K562 (cell line): ENCODE measurements around the gene THSD8. TPM values are rescaled to one million over a fixed set of nuclear protein-coding genes. Genes with fewer than 3 reads are reported as not detected.
A peak's percentile ranks its signal among the peaks of the same experiment; 100 is the strongest.

Experiments used
- BACH1 ChIP-seq: fragments of 200-800 bp; sonication (Bioruptor generic); IDR thresholded peaks from 2 replicates; pipeline ENCODE4 v1.6.1; 2016; ENCODE audit warnings: missing genetic modification characterization, missing compliant biosample characterization
- BDP1 ChIP-seq: IDR thresholded peaks from 3 replicates; pipeline ENCODE4 v1.6.1; 2011; ENCODE audit not compliant: insufficient read length, insufficient read depth
- BHLHE40 ChIP-seq: IDR thresholded peaks from 2 replicates; pipeline ENCODE4 v1.6.1; 2011; ENCODE audit warnings: low read length, improper control_type of control experiment
- KDM2B ChIP-seq: fragments of 250-450 bp; sonication (Bioruptor Pico); IDR thresholded peaks from 2 replicates; pipeline ENCODE4 v1.8.0; 2021; ENCODE audit warnings: mild to moderate bottlenecking, moderate library complexity
- MTA1 ChIP-seq: fragments of 450-650 bp; IDR thresholded peaks from 2 replicates; pipeline ENCODE4 v1.6.1; 2017; ENCODE audit warnings: borderline replicate concordance
- POLR2H ChIP-seq: IDR thresholded peaks from 2 replicates; pipeline ENCODE4 v1.6.1; 2016; ENCODE audit warnings: missing genetic modification characterization, low read depth, mild to moderate bottlenecking, control low read depth, missing compliant biosample characterization, moderate library complexity
- SREBF2 ChIP-seq: sonication (generic); formaldehyde crosslinking; IDR thresholded peaks from 2 replicates; pipeline ENCODE4 v1.4.0; 2020; ENCODE audit warnings: mild to moderate bottlenecking, missing genetic modification reagents
- TCF7L2 ChIP-seq: fragments of 150-350 bp; IDR thresholded peaks from 2 replicates; pipeline ENCODE4 v1.6.1; 2016; ENCODE audit warnings: low read depth, mild to moderate bottlenecking, low read length, moderate library complexity
- ZBED1 ChIP-seq: IDR thresholded peaks from 2 replicates; pipeline ENCODE4 v1.6.1; 2014
- ZFPM2 ChIP-seq: fragments of 250-450 bp; sonication (Bioruptor Pico); IDR thresholded peaks from 2 replicates; pipeline ENCODE4 v1.5.1; 2022; ENCODE audit warnings: mild to moderate bottlenecking
- ZZZ3 ChIP-seq: fragments of 450-650 bp; IDR thresholded peaks from 2 replicates; pipeline ENCODE4 v1.6.1; 2016; ENCODE audit warnings: antibody characterized with exemption, mild to moderate bottlenecking, moderate library complexity
- polyA plus RNA-seq, 8 experiments: library from polyadenylated mRNA; depleted of rRNA in 4 of 8; stranded (reverse) in 5 of 8; unstranded in 3 of 8; fragments of >200 nt; fragmentation: Nextera tagmentation in 2 of 8; fragmentation: Illumina TruSeq in 1 of 8; extraction: Ambion mirVana in 2 of 8; extraction: Trizol in 1 of 8; gene quantifications; 2 replicates each; pipeline versions ENCODE4 v1.2.1 to v1.2.3, GENCODE V29; 2011 to 2014; ENCODE audit warnings: inconsistent platforms in 1 of 8, missing spikeins in 1 of 8
- total RNA-seq, 7 experiments: library from RNA; depleted of rRNA in 6 of 7; stranded (reverse); fragments of >200 nt in 6 of 7; fragmentation: Illumina TruSeq in 2 of 7; extraction: Trizol in 2 of 7; gene quantifications; 2 replicates each; pipeline versions ENCODE4 v1.2.1 to v1.2.3, GENCODE V29; 2011 to 2021; ENCODE audit warnings: low replicate concordance in 1 of 7
- TF ChIP-seq, protein P1 (sequence below): fragments of 200-600 bp; sonication (generic); IDR thresholded peaks from one replicate; pipeline ENCODE4 v1.6.1; 2012; ENCODE audit warnings: mild to moderate bottlenecking, low read depth, low read length, inconsistent platforms
- TF ChIP-seq, protein P2 (sequence below), 2 experiments: fragments of 450-650 bp in 1 of 2; sonication (generic) in 1 of 2; formaldehyde crosslinking in 1 of 2; IDR thresholded peaks in 1 of 2; conservative IDR thresholded peaks in 1 of 2; 2 replicates each; pipeline versions ENCODE4 v1.6.1 to v1.8.1; 2016 to 2023; ENCODE audit warnings: mild to moderate bottlenecking in 2 of 2, moderate library complexity in 2 of 2, inconsistent platforms in 1 of 2, missing genetic modification reagents in 1 of 2
- TF ChIP-seq, protein P3 (sequence below): sonication (generic); formaldehyde crosslinking; IDR thresholded peaks from 2 replicates; pipeline ENCODE4 v1.8.0; 2022; ENCODE audit warnings: mild to moderate bottlenecking, low read depth, missing genetic modification reagents

Gene THSD8
- total and polyA plus RNA-seq, 9 of the 15 experiments (the other 6 are each of a cell fraction or from before 2014, with no cell fraction given) = 8.4 to 42.4 (median 19.9) TPM; not detected in 2

DNA sequence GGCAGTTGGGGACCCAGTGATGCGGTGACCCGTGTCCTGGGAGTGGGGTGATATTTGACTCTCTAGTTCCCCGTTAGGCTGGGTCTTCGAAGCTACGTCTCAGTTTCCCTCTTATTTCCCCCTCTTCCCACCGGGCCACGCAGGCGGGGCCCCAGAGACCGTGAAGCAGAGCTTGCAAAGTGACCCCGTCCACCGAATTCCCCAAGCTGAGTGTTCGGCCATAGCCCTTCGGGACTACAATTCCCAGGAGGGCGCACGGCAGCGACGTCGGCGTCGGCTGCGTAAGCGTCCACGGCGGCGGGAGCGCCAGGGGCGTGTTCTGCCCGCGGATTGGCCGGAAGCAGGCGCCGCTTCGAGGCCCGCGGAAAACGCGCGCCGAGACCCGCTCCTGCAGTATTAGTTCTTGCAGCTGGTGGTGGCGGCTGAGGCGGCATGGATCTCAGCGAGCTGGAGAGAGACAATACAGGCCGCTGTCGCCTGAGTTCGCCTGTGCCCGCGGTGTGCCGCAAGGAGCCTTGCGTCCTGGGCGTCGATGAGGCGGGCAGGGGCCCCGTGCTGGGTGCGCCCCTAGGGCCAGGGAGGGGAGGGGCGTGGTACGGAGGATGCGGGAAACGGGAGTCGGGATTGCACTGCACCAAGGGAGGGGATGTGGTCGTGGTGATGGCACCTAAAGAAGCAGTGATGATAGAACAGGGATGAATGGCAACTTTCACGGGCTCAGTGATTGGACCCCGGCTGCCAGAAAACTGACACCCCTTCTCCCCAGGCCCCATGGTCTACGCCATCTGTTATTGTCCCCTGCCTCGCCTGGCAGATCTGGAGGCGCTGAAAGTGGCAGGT, 4.6 kb downstream of the THSD8 start, which contains the start of gene RNASEH2A (continued):
- TF ChIP-seq MTA1 (peak; percentile 86), ZZZ3 (no peak), BACH1 (no peak), BHLHE40 (peak; percentile 32; the same call in 1 of the 2 replicates), KDM2B (0 out of 2 replicates have a peak, but pooled peaks have one; percentile 53), TCF7L2 (no peak), ZBED1 (no peak), ZFPM2 (no peak), SREBF2 (CRISPR knock-in tag) (no peak), BDP1 (no peak), POLR2H (tag) (no peak; the same call in 1 of the 2 replicates)
- TF ChIP-seq, protein P1, sequence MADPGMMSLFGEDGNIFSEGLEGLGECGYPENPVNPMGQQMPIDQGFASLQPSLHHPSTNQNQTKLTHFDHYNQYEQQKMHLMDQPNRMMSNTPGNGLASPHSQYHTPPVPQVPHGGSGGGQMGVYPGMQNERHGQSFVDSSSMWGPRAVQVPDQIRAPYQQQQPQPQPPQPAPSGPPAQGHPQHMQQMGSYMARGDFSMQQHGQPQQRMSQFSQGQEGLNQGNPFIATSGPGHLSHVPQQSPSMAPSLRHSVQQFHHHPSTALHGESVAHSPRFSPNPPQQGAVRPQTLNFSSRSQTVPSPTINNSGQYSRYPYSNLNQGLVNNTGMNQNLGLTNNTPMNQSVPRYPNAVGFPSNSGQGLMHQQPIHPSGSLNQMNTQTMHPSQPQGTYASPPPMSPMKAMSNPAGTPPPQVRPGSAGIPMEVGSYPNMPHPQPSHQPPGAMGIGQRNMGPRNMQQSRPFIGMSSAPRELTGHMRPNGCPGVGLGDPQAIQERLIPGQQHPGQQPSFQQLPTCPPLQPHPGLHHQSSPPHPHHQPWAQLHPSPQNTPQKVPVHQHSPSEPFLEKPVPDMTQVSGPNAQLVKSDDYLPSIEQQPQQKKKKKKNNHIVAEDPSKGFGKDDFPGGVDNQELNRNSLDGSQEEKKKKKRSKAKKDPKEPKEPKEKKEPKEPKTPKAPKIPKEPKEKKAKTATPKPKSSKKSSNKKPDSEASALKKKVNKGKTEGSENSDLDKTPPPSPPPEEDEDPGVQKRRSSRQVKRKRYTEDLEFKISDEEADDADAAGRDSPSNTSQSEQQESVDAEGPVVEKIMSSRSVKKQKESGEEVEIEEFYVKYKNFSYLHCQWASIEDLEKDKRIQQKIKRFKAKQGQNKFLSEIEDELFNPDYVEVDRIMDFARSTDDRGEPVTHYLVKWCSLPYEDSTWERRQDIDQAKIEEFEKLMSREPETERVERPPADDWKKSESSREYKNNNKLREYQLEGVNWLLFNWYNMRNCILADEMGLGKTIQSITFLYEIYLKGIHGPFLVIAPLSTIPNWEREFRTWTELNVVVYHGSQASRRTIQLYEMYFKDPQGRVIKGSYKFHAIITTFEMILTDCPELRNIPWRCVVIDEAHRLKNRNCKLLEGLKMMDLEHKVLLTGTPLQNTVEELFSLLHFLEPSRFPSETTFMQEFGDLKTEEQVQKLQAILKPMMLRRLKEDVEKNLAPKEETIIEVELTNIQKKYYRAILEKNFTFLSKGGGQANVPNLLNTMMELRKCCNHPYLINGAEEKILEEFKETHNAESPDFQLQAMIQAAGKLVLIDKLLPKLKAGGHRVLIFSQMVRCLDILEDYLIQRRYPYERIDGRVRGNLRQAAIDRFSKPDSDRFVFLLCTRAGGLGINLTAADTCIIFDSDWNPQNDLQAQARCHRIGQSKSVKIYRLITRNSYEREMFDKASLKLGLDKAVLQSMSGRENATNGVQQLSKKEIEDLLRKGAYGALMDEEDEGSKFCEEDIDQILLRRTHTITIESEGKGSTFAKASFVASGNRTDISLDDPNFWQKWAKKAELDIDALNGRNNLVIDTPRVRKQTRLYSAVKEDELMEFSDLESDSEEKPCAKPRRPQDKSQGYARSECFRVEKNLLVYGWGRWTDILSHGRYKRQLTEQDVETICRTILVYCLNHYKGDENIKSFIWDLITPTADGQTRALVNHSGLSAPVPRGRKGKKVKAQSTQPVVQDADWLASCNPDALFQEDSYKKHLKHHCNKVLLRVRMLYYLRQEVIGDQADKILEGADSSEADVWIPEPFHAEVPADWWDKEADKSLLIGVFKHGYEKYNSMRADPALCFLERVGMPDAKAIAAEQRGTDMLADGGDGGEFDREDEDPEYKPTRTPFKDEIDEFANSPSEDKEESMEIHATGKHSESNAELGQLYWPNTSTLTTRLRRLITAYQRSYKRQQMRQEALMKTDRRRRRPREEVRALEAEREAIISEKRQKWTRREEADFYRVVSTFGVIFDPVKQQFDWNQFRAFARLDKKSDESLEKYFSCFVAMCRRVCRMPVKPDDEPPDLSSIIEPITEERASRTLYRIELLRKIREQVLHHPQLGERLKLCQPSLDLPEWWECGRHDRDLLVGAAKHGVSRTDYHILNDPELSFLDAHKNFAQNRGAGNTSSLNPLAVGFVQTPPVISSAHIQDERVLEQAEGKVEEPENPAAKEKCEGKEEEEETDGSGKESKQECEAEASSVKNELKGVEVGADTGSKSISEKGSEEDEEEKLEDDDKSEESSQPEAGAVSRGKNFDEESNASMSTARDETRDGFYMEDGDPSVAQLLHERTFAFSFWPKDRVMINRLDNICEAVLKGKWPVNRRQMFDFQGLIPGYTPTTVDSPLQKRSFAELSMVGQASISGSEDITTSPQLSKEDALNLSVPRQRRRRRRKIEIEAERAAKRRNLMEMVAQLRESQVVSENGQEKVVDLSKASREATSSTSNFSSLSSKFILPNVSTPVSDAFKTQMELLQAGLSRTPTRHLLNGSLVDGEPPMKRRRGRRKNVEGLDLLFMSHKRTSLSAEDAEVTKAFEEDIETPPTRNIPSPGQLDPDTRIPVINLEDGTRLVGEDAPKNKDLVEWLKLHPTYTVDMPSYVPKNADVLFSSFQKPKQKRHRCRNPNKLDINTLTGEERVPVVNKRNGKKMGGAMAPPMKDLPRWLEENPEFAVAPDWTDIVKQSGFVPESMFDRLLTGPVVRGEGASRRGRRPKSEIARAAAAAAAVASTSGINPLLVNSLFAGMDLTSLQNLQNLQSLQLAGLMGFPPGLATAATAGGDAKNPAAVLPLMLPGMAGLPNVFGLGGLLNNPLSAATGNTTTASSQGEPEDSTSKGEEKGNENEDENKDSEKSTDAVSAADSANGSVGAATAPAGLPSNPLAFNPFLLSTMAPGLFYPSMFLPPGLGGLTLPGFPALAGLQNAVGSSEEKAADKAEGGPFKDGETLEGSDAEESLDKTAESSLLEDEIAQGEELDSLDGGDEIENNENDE = no peak
- TF ChIP-seq, protein P2, sequence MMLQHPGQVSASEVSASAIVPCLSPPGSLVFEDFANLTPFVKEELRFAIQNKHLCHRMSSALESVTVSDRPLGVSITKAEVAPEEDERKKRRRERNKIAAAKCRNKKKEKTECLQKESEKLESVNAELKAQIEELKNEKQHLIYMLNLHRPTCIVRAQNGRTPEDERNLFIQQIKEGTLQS (IDR thresholded peaks at IDR 0.05) = no peak
- TF ChIP-seq, protein P2 (CRISPR knock-in tag; conservative IDR thresholded peaks at IDR 0.05) = peak; percentile 44; the same call in 1 of the 2 replicates
- TF ChIP-seq, protein P3, sequence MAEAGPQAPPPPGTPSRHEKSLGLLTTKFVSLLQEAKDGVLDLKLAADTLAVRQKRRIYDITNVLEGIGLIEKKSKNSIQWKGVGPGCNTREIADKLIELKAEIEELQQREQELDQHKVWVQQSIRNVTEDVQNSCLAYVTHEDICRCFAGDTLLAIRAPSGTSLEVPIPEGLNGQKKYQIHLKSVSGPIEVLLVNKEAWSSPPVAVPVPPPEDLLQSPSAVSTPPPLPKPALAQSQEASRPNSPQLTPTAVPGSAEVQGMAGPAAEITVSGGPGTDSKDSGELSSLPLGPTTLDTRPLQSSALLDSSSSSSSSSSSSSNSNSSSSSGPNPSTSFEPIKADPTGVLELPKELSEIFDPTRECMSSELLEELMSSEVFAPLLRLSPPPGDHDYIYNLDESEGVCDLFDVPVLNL = 0 out of 2 replicates have a peak, but pooled peaks have one; percentile 18
